ENCODE results near the gene CELF5.

Gene CELF5

GRCh38 chr19:3344608-3345598, 120.4 kb downstream of the CELF5 start:
- no peak for DNase-seq (ENCODE audit: low read depth)

- DNase-seq (ENCODE audit: low read depth) = no peak
Measured at GRCh38 chr19:3345850-3346460, 121.5 kb downstream of the CELF5 start.
